Loucy (cell line): ENCODE data around the gene DOP1A.

Experiments
- H2AFZ ChIP-seq: fragments of 200-600 bp; sonication (generic); 2 replicates; pipeline ENCODE4 v1.6.0; 2016; ENCODE audit warnings: antibody characterized with exemption, mild to moderate bottlenecking, low read length, moderate library complexity
- H3F3A ChIP-seq: fragments of 200-600 bp; 2 replicates; pipeline ENCODE4 v1.6.0; 2016; ENCODE audit warnings: antibody characterized with exemption, low read depth, mild to moderate bottlenecking
- H3K27me3 ChIP-seq: fragments of 200-600 bp; sonication (generic); 2 replicates; pipeline ENCODE4 v1.6.1; 2014; ENCODE audit warnings: low read length, mild to moderate bottlenecking; ENCODE audit not compliant: insufficient read depth, poor library complexity, severe bottlenecking
- H3K36me3 ChIP-seq: fragments of 200-600 bp; sonication (generic); 2 replicates; pipeline ENCODE4 v1.6.1; 2016; ENCODE audit warnings: low read length; ENCODE audit not compliant: insufficient read depth
- H3K4me1 ChIP-seq: fragments of 200-600 bp; sonication (generic); 2 replicates; pipeline ENCODE4 v1.5.1; 2014; ENCODE audit warnings: low read length, mild to moderate bottlenecking; ENCODE audit not compliant: insufficient read depth, poor library complexity, severe bottlenecking
- H3K4me2 ChIP-seq: fragments of 200-600 bp; sonication (generic); 2 replicates; pipeline ENCODE4 v1.6.0; 2014; ENCODE audit warnings: antibody characterized with exemption, low read length, low read depth, mild to moderate bottlenecking; ENCODE audit not compliant: poor library complexity, severe bottlenecking
- H3K4me3 ChIP-seq: fragments of 200-600 bp; sonication (generic); 2 replicates; pipeline ENCODE4 v1.5.1; 2014; ENCODE audit warnings: low read length, mild to moderate bottlenecking, mixed read lengths; ENCODE audit not compliant: poor library complexity, severe bottlenecking
- H3K79me2 ChIP-seq: fragments of 200-600 bp; sonication (generic); 2 replicates; pipeline ENCODE4 v1.6.1; 2014; ENCODE audit warnings: low read length; ENCODE audit not compliant: insufficient read depth
- H3K9ac ChIP-seq: fragments of 200-600 bp; sonication (generic); 2 replicates; pipeline ENCODE4 v1.6.0; 2014; ENCODE audit warnings: mild to moderate bottlenecking, low read depth, low read length, moderate library complexity; ENCODE audit not compliant: poor library complexity, severe bottlenecking
- H3K9me2 ChIP-seq: fragments of 200-600 bp; sonication (generic); replicated peaks from 2 replicates; pipeline ENCODE4 v1.6.1; 2016; ENCODE audit warnings: low read depth, low read length, mixed read lengths
- H3K9me3 ChIP-seq: fragments of 200-600 bp; sonication (generic); 2 replicates; pipeline ENCODE4 v1.6.1; 2014; ENCODE audit warnings: mild to moderate bottlenecking, antibody characterized with exemption, low read length, low read depth; ENCODE audit not compliant: insufficient read depth
- H4K20me1 ChIP-seq: fragments of 200-600 bp; sonication (generic); 2 replicates; pipeline ENCODE4 v1.6.0; 2014; ENCODE audit warnings: antibody characterized with exemption, low read length, mild to moderate bottlenecking; ENCODE audit not compliant: insufficient read depth, poor library complexity, severe bottlenecking
- EZH2phosphoT487 ChIP-seq: fragments of 200-600 bp; IDR thresholded peaks from 2 replicates; pipeline ENCODE4 v1.6.1; 2018; ENCODE audit warnings: antibody characterized with exemption, mild to moderate bottlenecking, moderate library complexity, borderline replicate concordance
- TF ChIP-seq, protein P1 (sequence below): fragments of 200-600 bp; sonication (generic); conservative IDR thresholded peaks from 2 replicates; pipeline ENCODE4 v1.5.1; 2014; ENCODE audit warnings: mild to moderate bottlenecking, antibody characterized with exemption, low read length

Gene DOP1A

DNA sequence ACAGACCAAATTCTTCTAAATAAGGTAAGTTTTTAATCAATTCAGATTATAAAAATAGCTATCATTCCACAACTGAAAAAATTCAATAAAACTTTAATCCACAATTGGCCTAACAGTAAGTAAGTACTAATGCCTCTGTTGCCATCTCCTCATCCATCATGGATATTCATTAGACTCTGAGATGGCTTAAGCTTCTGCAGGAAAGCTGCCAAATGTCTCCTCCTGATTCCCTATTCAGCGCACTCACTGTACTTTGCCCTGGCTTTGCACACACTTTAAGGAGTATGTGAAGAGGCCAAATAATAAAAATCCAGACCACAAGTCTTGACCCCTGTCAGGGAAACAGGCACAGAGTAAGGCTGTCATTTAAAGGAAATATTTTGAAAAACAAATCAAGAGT lies 102.0 kb downstream of the DOP1A start:
- Histone ChIP-seq H3K9me3 (no peaks in the 10 kb centered on the region), H3K4me3 (no peak overlapping the region), H2AFZ (no peak overlapping the region), H3K9me2 (no peaks in the 10 kb centered on the region), H3K36me3 (peaks cover 84% of the 10 kb centered on the region; the same call in 1 of the 2 replicates), H3K27me3 (no peaks in the 10 kb centered on the region), H4K20me1 (no peaks in the 10 kb centered on the region), H3K4me2 (no peak overlapping the region), H3K9ac (no peak overlapping the region), H3K79me2 (no peaks in the 10 kb centered on the region), H3K4me1 (no peaks in the 10 kb centered on the region), H3F3A (no peaks in the 10 kb centered on the region)
- TF ChIP-seq, protein P1, sequence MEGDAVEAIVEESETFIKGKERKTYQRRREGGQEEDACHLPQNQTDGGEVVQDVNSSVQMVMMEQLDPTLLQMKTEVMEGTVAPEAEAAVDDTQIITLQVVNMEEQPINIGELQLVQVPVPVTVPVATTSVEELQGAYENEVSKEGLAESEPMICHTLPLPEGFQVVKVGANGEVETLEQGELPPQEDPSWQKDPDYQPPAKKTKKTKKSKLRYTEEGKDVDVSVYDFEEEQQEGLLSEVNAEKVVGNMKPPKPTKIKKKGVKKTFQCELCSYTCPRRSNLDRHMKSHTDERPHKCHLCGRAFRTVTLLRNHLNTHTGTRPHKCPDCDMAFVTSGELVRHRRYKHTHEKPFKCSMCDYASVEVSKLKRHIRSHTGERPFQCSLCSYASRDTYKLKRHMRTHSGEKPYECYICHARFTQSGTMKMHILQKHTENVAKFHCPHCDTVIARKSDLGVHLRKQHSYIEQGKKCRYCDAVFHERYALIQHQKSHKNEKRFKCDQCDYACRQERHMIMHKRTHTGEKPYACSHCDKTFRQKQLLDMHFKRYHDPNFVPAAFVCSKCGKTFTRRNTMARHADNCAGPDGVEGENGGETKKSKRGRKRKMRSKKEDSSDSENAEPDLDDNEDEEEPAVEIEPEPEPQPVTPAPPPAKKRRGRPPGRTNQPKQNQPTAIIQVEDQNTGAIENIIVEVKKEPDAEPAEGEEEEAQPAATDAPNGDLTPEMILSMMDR = no peak
- no peak for TF ChIP-seq EZH2phosphoT487

DNA sequence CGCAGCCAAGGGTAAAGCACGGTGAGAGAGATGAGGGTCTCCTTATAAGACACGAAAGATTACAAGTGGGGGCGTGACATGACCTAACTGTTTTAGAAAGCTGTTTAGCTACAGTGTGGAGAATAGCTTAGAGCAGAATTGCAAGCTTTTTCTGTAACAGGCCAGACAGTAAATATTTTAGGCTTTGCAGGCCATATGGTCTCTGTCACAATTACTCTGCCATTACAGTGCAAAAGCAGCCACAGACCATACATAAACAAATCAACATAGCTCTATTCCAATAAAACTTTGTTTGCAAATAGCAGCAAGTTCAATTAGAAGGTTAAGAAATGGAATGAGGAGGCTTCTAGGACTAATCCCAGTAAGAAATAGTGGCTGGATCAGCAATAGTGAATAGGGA lies 108.8 kb downstream of the DOP1A start:
- Histone ChIP-seq H3K36me3 (peaks cover 40% of the 10 kb centered on the region; the same call in 1 of the 2 replicates), H2AFZ (no peak overlapping the region)
- TF ChIP-seq EZH2phosphoT487 = no peak
- TF ChIP-seq, protein P1 = no peak

DNA sequence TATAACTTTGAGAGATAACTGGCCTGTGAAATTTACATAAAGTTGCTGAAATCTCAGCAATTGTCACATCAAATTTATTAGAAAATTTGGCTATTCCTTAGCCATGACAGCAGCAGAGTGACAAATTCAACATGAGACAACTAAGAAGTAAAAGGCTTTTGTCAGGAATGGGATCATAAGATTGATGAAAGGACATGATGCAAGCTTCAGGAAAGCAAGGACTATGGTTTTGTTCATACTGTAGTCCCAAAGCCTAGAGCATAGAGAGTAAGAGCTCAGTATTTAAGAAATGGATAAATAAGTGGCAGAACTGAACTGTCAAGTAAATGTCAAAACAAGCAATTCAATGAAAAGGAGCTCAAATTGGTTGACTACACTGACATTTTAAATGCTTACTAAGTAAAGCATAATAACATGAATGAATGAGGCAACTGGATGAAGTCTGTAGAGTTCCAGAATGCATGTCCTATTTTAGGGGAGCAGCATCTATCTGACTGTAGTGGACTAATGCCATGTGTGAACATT lies 113.0 kb downstream of the DOP1A start:
- no peaks in the 10 kb centered on the region for H3K27me3 ChIP-seq
- peaks cover 19% of the 10 kb centered on the region; the same call in 1 of the 2 replicates for H3K36me3 ChIP-seq
- no peak overlapping the region for H2AFZ ChIP-seq
- H3K4me3 ChIP-seq = no peak overlapping the region
- no peaks in the 10 kb centered on the region for H3K79me2 ChIP-seq
- no peak overlapping the region for H3K4me2 ChIP-seq
- no peaks in the 10 kb centered on the region for H3F3A ChIP-seq
- H4K20me1 ChIP-seq = no peaks in the 10 kb centered on the region
- H3K9ac ChIP-seq = no peak overlapping the region
- no peaks in the 10 kb centered on the region for H3K4me1 ChIP-seq
- no peaks in the 10 kb centered on the region for H3K9me3 ChIP-seq
- TF ChIP-seq EZH2phosphoT487 = no peak
- TF ChIP-seq, protein P1 = no peak
- no peaks in the 10 kb centered on the region for H3K9me2 ChIP-seq

More for the DNA sequence above, 108.8 kb downstream of the DOP1A start:
- no peaks in the 10 kb centered on the region for H3F3A ChIP-seq
- H3K4me3 ChIP-seq = no peak overlapping the region
- no peak overlapping the region for H3K9ac ChIP-seq
- no peaks in the 10 kb centered on the region for H4K20me1 ChIP-seq
- no peaks in the 10 kb centered on the region for H3K79me2 ChIP-seq
- no peaks in the 10 kb centered on the region for H3K4me1 ChIP-seq
- no peaks in the 10 kb centered on the region for H3K9me3 ChIP-seq
- H3K9me2 ChIP-seq = no peaks in the 10 kb centered on the region
- H3K4me2 ChIP-seq = no peak overlapping the region
- H3K27me3 ChIP-seq = no peaks in the 10 kb centered on the region
